ENCODE data around the gene TMUB1.

TMUB1 gene

GRCh38 chr7:151095828-151096475 lies 12.7 kb upstream of the TMUB1 start:
- Histone ChIP-seq H3K36me3 (ENCODE audit: control insufficient read depth, low read length) (no peaks in the 10 kb centered on the region), H3K79me2 (ENCODE audit: control insufficient read depth, low read length) (no peaks in the 10 kb centered on the region), H3K27ac (ENCODE audit: low read depth, low read length) (no peak overlapping the region), H3K4me3 (ENCODE audit: low read length) (no peak overlapping the region), H3K9me2 (replicated peaks; ENCODE audit: control insufficient read depth, low read length) (no peaks in the 10 kb centered on the region), H3K4me1 (ENCODE audit: control insufficient read depth, low read length) (peaks cover 6% of the 10 kb centered on the region; the same call in 1 of the 2 replicates), H3K4me2 (ENCODE audit: low read length) (no peak overlapping the region), H3K27me3 (ENCODE audit: control insufficient read depth, low read length) (peaks cover 4% of the 10 kb centered on the region; the same call in 1 of the 2 replicates), H4K20me1 (ENCODE audit: control insufficient read depth, insufficient read depth, low read depth, low read length) (0 out of 2 replicates have a peak, but pooled peaks cover 2% of the 10 kb centered on the region), H3K9me3 (ENCODE audit: control insufficient read depth, insufficient read depth, low read length) (no peaks in the 10 kb centered on the region), H3F3A (ENCODE audit: control insufficient read depth, insufficient read depth) (no peaks in the 10 kb centered on the region)
- no peak for TF ChIP-seq CTCF (IDR thresholded peaks at IDR 0.05; ENCODE audit: low read depth, low read length, poor library complexity, severe bottlenecking)
- no peak for TF ChIP-seq EZH2phosphoT487 (IDR thresholded peaks at IDR 0.05; ENCODE audit: borderline replicate concordance, low read length)

- Histone ChIP-seq H3F3A (ENCODE audit: control insufficient read depth, insufficient read depth) (no peaks in the 10 kb centered on the region), H3K27ac (ENCODE audit: low read depth, low read length) (no peak overlapping the region), H3K9me3 (ENCODE audit: control insufficient read depth, insufficient read depth, low read length) (no peaks in the 10 kb centered on the region), H3K4me1 (ENCODE audit: control insufficient read depth, low read length) (peaks cover 6% of the 10 kb centered on the region; the same call in 1 of the 2 replicates), H3K36me3 (ENCODE audit: control insufficient read depth, low read length) (no peaks in the 10 kb centered on the region), H3K9me2 (replicated peaks; ENCODE audit: control insufficient read depth, low read length) (no peaks in the 10 kb centered on the region), H3K27me3 (ENCODE audit: control insufficient read depth, low read length) (peaks cover 4% of the 10 kb centered on the region; the same call in 1 of the 2 replicates), H4K20me1 (ENCODE audit: control insufficient read depth, insufficient read depth, low read depth, low read length) (no peaks in the 10 kb centered on the region), H3K79me2 (ENCODE audit: control insufficient read depth, low read length) (no peaks in the 10 kb centered on the region), H3K4me2 (ENCODE audit: low read length) (no peak overlapping the region), H3K4me3 (ENCODE audit: low read length) (no peak overlapping the region)
- TF ChIP-seq EZH2phosphoT487 (IDR thresholded peaks at IDR 0.05; ENCODE audit: borderline replicate concordance, low read length), result no peak
- no peak for TF ChIP-seq CTCF (IDR thresholded peaks at IDR 0.05; ENCODE audit: low read depth, low read length, poor library complexity, severe bottlenecking)
These were observed 12.0 kb upstream of the TMUB1 start for GRCh38 chr7:151095123-151095797.

- Histone ChIP-seq H3K27me3 (ENCODE audit: control insufficient read depth, low read length) (peaks cover 6% of the 10 kb centered on the region), H3K36me3 (ENCODE audit: control insufficient read depth, low read length) (no peaks in the 10 kb centered on the region), H4K20me1 (ENCODE audit: control insufficient read depth, insufficient read depth, low read depth, low read length) (no peaks in the 10 kb centered on the region), H3K4me3 (ENCODE audit: low read length) (no peak overlapping the region), H3K79me2 (ENCODE audit: control insufficient read depth, low read length) (no peaks in the 10 kb centered on the region), H3K4me2 (ENCODE audit: low read length) (no peak overlapping the region), H3F3A (ENCODE audit: control insufficient read depth, insufficient read depth) (no peaks in the 10 kb centered on the region), H3K9me3 (ENCODE audit: control insufficient read depth, insufficient read depth, low read length) (no peaks in the 10 kb centered on the region), H3K27ac (ENCODE audit: low read depth, low read length) (no peak overlapping the region), H3K9me2 (replicated peaks; ENCODE audit: control insufficient read depth, low read length) (no peaks in the 10 kb centered on the region), H3K4me1 (ENCODE audit: control insufficient read depth, low read length) (peaks cover 6% of the 10 kb centered on the region; the same call in 1 of the 2 replicates)
- TF ChIP-seq EZH2phosphoT487 (IDR thresholded peaks at IDR 0.05; ENCODE audit: borderline replicate concordance, low read length) (no peak), CTCF (IDR thresholded peaks at IDR 0.05; ENCODE audit: low read depth, low read length, poor library complexity, severe bottlenecking) (no peak)
These were observed 11.4 kb upstream of the TMUB1 start for GRCh38 chr7:151094675-151095074.

All from DOHH2 (cell line).